T-cell (primary cell): ENCODE data around the gene E2F3. TPM values are rescaled to one million over a fixed set of nuclear protein-coding genes. Genes with fewer than 3 reads are reported as not detected.

Experiments used
- ATAC-seq, 4 experiments: fragments of 200-7000 bp in 3 of 4; fragments of 150-1000 bp in 1 of 4; cut with Tn5 transposase; replicated peaks in 1 of 4; 1 replicate in 3 of 4; 2 replicates in 1 of 4; pipeline ENCODE4 v1.10.0; 2021; ENCODE audit warnings: moderate library complexity in 3 of 4, mild to moderate bottlenecking in 2 of 4, moderate number of reproducible peaks in 1 of 4
- CTCF ChIA-PET, 2 donors: fragments of 300-600 bp; sonication (Branson Sonifier 250); formaldehyde crosslinking; loops; one replicate each; lab custom pipeline; 2022; ENCODE audit warnings: antibody characterized with exemption in 2 of 2; lab: Charles Lee
- POLR2A ChIA-PET, 2 donors: fragments of 300-600 bp; sonication (Branson Sonifier 250); formaldehyde crosslinking; loops; one replicate each; lab custom pipeline; 2022; ENCODE audit warnings: antibody characterized with exemption in 2 of 2; lab: Charles Lee
- DNase-seq, 35 experiments: peaks; one replicate each; pipeline versions ENCODE4 v3.0.0 to v3.0.0-alpha.2; 2013 to 2023
- H3K27ac ChIP-seq: one replicate; pipeline ENCODE4 v1.5.1; 2013; ENCODE audit warnings: low read length
- H3K27me3 ChIP-seq, 2 experiments: replicated peaks in 1 of 2; 1 replicate in 1 of 2; 2 replicates in 1 of 2; pipeline versions ENCODE4 v1.6.1 to v1.7.0; 2013; ENCODE audit warnings: low read length in 1 of 2, mixed read lengths in 1 of 2; ENCODE audit not compliant: control insufficient read depth in 2 of 2, insufficient read depth in 2 of 2; ENCODE audit errors: extremely low read depth in 1 of 2
- H3K36me3 ChIP-seq, 2 donors: 1 replicate in 1 of 2; 2 replicates in 1 of 2; pipeline versions ENCODE4 v1.6.1 to v1.7.0; 2013; ENCODE audit warnings: low read length in 1 of 2; ENCODE audit not compliant: control insufficient read depth in 2 of 2, insufficient read depth in 1 of 2; ENCODE audit errors: extremely low read depth in 1 of 2
- H3K4me1 ChIP-seq, 2 experiments: 1 replicate in 1 of 2; 2 replicates in 1 of 2; pipeline versions ENCODE4 v1.6.1 to v1.7.0; 2013; ENCODE audit warnings: low read length in 2 of 2, mixed read lengths in 1 of 2; ENCODE audit not compliant: insufficient read depth in 2 of 2, control insufficient read depth in 1 of 2; ENCODE audit errors: extremely low read depth in 1 of 2
- H3K4me3 ChIP-seq, 2 donors: 1 replicate in 1 of 2; 2 replicates in 1 of 2; pipeline versions ENCODE4 v1.5.1 to v1.7.0; 2013; ENCODE audit warnings: mild to moderate bottlenecking in 2 of 2, low read length in 1 of 2, moderate library complexity in 1 of 2; ENCODE audit not compliant: control insufficient read depth in 1 of 2; ENCODE audit errors: extremely low read depth in 1 of 2
- H3K9me3 ChIP-seq: 2 replicates; pipeline ENCODE4 v1.7.0; 2013
- H3K27ac Mint-ChIP-seq, 2 donors: one replicate each; pipeline ENCODE4 v1.8.0; 2020 to 2021; ENCODE audit warnings: mild to moderate bottlenecking in 2 of 2, mixed read lengths in 2 of 2
- H3K27me3 Mint-ChIP-seq, 2 donors: one replicate each; pipeline ENCODE4 v1.8.0; 2021 to 2022; ENCODE audit warnings: mixed read lengths in 2 of 2
- H3K36me3 Mint-ChIP-seq: one replicate; pipeline ENCODE4 v1.8.0; 2021; ENCODE audit warnings: mixed read lengths
- H3K4me1 Mint-ChIP-seq, 3 donors: one replicate each; pipeline ENCODE4 v1.8.0; 2020 to 2022; ENCODE audit warnings: mixed read lengths in 3 of 3, mild to moderate bottlenecking in 1 of 3
- H3K4me3 Mint-ChIP-seq, 3 donors: one replicate each; pipeline ENCODE4 v1.8.0; 2020 to 2022; ENCODE audit warnings: mild to moderate bottlenecking in 3 of 3, mixed read lengths in 3 of 3, moderate library complexity in 3 of 3
- H3K9me3 Mint-ChIP-seq, 3 donors: one replicate each; pipeline ENCODE4 v1.8.0; 2020 to 2022; ENCODE audit warnings: mixed read lengths in 3 of 3
- WGBS: methylation state at CpG from one replicate; pipeline ENCODE4 v1.1.5; 2013; ENCODE audit warnings: missing lambda C conversion rate; ENCODE audit not compliant: insufficient coverage; 5-methylcytosine and 5-hydroxymethylcytosine counted together
- total RNA-seq, 35 experiments: library from RNA in 6 of 35; stranded (reverse) in 6 of 35; fragments of 120-200 nt in 1 of 35; gene quantifications; one replicate each; pipeline versions ENCODE4 v1.2.1 to v1.2.4 and lab custom pipeline; 2013 to 2026

Gene E2F3
- total RNA-seq, 5 donors from 2014 or later (not counting 1 experiment from before 2014, with no cell fraction given): 9.6 to 28.2 (median 23.1) TPM

GRCh38 chr6:20458027-20458894, 56.6 kb downstream of the E2F3 start:
- ATAC-seq (no peak), DNase-seq (no peak)
- H3K36me3 ChIP-seq: no peaks in the 10 kb centered on the region
- no peaks in the 10 kb centered on the region for H3K9me3 Mint-ChIP-seq
- no peak overlapping the region for H3K27ac Mint-ChIP-seq
- H3K4me1 Mint-ChIP-seq: peaks cover 15 to 19% (median 15%) of the 10 kb centered on the region in 3 donors
- ChIA-PET POLR2A (interaction anchor here in 1 of 2 donors (0.6 kb wide), 1 partner anchor 78 kb away, joined by 3 read pairs; no protein-coding TSS in a partner anchor), CTCF (no interaction called here)
- H3K4me1 ChIP-seq: peaks cover 4 to 9% of the 10 kb centered on the region in 2 experiments
- H3K27me3 Mint-ChIP-seq: no peaks in the 10 kb centered on the region
- no peak overlapping the region for H3K27ac ChIP-seq
- H3K36me3 Mint-ChIP-seq: peaks cover 18% of the 10 kb centered on the region
- H3K4me3 ChIP-seq: no peak overlapping the region
- no peaks in the 10 kb centered on the region for H3K27me3 ChIP-seq
- no peaks in the 10 kb centered on the region for H3K9me3 ChIP-seq
- H3K4me3 Mint-ChIP-seq: no peak overlapping the region
- no CpG with 5 or more reads among the region's 8 CpGs for WGBS

- Histone ChIP-seq H3K4me3 (no peak overlapping the region), H3K4me1 (peaks cover 0 to under 1% of the 10 kb centered on the region in 2 experiments), H3K27me3 (no peaks in the 10 kb centered on the region), H3K36me3 (no peaks in the 10 kb centered on the region), H3K9me3 (no peaks in the 10 kb centered on the region), H3K27ac (no peak overlapping the region)
- H3K27me3 Mint-ChIP-seq: no peaks in the 10 kb centered on the region
- 97% methylated on average over 3 of the region's 6 CpGs for WGBS
- ChIA-PET CTCF (no interaction called here), POLR2A (no interaction called here)
- no peak for ATAC-seq
- H3K27ac Mint-ChIP-seq: no peak overlapping the region
- no peak overlapping the region for H3K4me3 Mint-ChIP-seq
- H3K4me1 Mint-ChIP-seq: peaks cover under 1 to 10% (median 7%) of the 10 kb centered on the region in 3 donors
- no peaks in the 10 kb centered on the region for H3K9me3 Mint-ChIP-seq
- no peak for DNase-seq
- peaks cover 30% of the 10 kb centered on the region for H3K36me3 Mint-ChIP-seq
Observed at GRCh38 chr6:20459682-20460081, 58.0 kb downstream of the E2F3 start.

GRCh38 chr6:20461576-20461975, 59.9 kb downstream of the E2F3 start:
- Histone ChIP-seq H3K9me3 (no peaks in the 10 kb centered on the region), H3K4me1 (no peaks in the 10 kb centered on the region), H3K36me3 (no peaks in the 10 kb centered on the region), H3K27me3 (no peaks in the 10 kb centered on the region), H3K27ac (no peak overlapping the region), H3K4me3 (no peak overlapping the region)
- Mint-ChIP-seq H3K36me3 (peaks cover 40% of the 10 kb centered on the region), H3K9me3 (no peaks in the 10 kb centered on the region), H3K27me3 (no peaks in the 10 kb centered on the region), H3K27ac (no peak overlapping the region), H3K4me3 (no peak overlapping the region), H3K4me1 (peaks cover 0 to 5% (median 0%) of the 10 kb centered on the region in 3 donors)
- ChIA-PET CTCF (interaction anchor here in 1 of 2 donors (0.6 kb wide), 1 partner anchor 169 kb away, joined by 3 read pairs; no protein-coding TSS in a partner anchor), POLR2A (no interaction called here)
- no CpG with 5 or more reads among the region's 6 CpGs for WGBS
- DNase-seq (no peak), ATAC-seq (no peak)

GRCh38 chr6:20463396-20463795, 61.7 kb downstream of the E2F3 start:
- H3K4me1 Mint-ChIP-seq: peaks cover 0 to 18% (median 6%) of the 10 kb centered on the region in 3 donors
- POLR2A ChIA-PET: no interaction called here
- H3K27me3 ChIP-seq: no peaks in the 10 kb centered on the region
- H3K36me3 ChIP-seq: peaks cover 0 to 3% of the 10 kb centered on the region in 2 donors
- no peak overlapping the region for H3K27ac ChIP-seq
- no peak overlapping the region for H3K4me3 Mint-ChIP-seq
- DNase-seq (no peak), ATAC-seq (no peak)
- peaks cover 39% of the 10 kb centered on the region for H3K36me3 Mint-ChIP-seq
- H3K4me3 ChIP-seq: no peak overlapping the region
- no peaks in the 10 kb centered on the region for H3K9me3 Mint-ChIP-seq
- no peak overlapping the region for H3K27ac Mint-ChIP-seq
- no peaks in the 10 kb centered on the region for H3K4me1 ChIP-seq
- no peaks in the 10 kb centered on the region for H3K27me3 Mint-ChIP-seq
- CTCF ChIA-PET: no interaction called here
- 33% methylated on average over 1 of the region's 5 CpGs for WGBS
- no peaks in the 10 kb centered on the region for H3K9me3 ChIP-seq

- Histone ChIP-seq H3K27me3 (no peaks in the 10 kb centered on the region), H3K36me3 (peaks cover 0 to 3% of the 10 kb centered on the region in 2 donors), H3K9me3 (no peaks in the 10 kb centered on the region), H3K4me1 (no peaks in the 10 kb centered on the region), H3K4me3 (no peak overlapping the region), H3K27ac (no peak overlapping the region)
- ChIA-PET POLR2A (no interaction called here), CTCF (no interaction called here)
- no peaks in the 10 kb centered on the region for H3K9me3 Mint-ChIP-seq
- H3K27ac Mint-ChIP-seq: no peak overlapping the region
- peaks cover 42% of the 10 kb centered on the region for H3K36me3 Mint-ChIP-seq
- ATAC-seq (no peak), DNase-seq (no peak)
- peaks cover 0 to 18% (median 6%) of the 10 kb centered on the region in 3 donors for H3K4me1 Mint-ChIP-seq
- 83% methylated on average over 2 of the region's 2 CpGs for WGBS
- H3K4me3 Mint-ChIP-seq: no peak overlapping the region
- no peaks in the 10 kb centered on the region for H3K27me3 Mint-ChIP-seq
Observed at GRCh38 chr6:20464041-20464440, 62.4 kb downstream of the E2F3 start.

- 100% methylated on average over 4 of the region's 4 CpGs for WGBS
- Mint-ChIP-seq H3K9me3 (no peaks in the 10 kb centered on the region), H3K4me1 (peaks cover 0 to 18% (median 6%) of the 10 kb centered on the region in 3 donors), H3K27ac (peak overlapping the region in 1 of 2 donors; percentile 19), H3K36me3 (peaks cover 43% of the 10 kb centered on the region), H3K4me3 (no peak overlapping the region), H3K27me3 (no peaks in the 10 kb centered on the region)
- H3K36me3 ChIP-seq: peaks cover 0 to 6% of the 10 kb centered on the region in 2 donors
- ATAC-seq (no peak), DNase-seq (no peak)
- no peaks in the 10 kb centered on the region for H3K9me3 ChIP-seq
- H3K4me1 ChIP-seq: no peaks in the 10 kb centered on the region
- H3K27me3 ChIP-seq: no peaks in the 10 kb centered on the region
- ChIA-PET CTCF (no interaction called here), POLR2A (no interaction called here)
- no peak overlapping the region for H3K27ac ChIP-seq
- H3K4me3 ChIP-seq: no peak overlapping the region
Observed at GRCh38 chr6:20464847-20465246, 63.2 kb downstream of the E2F3 start.
